Brain microvascular endothelial cell (primary cell): Measurements from ENCODE around the gene CSF1R.
A peak's percentile ranks its signal among the peaks of the same experiment; 100 is the strongest.

ENCODE experiments used
- DNase-seq: peaks from one replicate; pipeline ENCODE4 v3.0.0-alpha.2; 2020
- H3K27ac ChIP-seq: fragments of 250-450 bp; sonication (Bioruptor Pico); 2 replicates; pipeline ENCODE4 v1.5.1; 2020; ENCODE audit warnings: mild to moderate bottlenecking, moderate library complexity
- H3K27me3 ChIP-seq: fragments of 250-450 bp; sonication (Bioruptor Pico); replicated peaks from 2 replicates; pipeline ENCODE4 v1.5.1; 2020; ENCODE audit warnings: mild to moderate bottlenecking
- H3K36me3 ChIP-seq: fragments of 250-450 bp; sonication (Bioruptor Pico); replicated peaks from 2 replicates; pipeline ENCODE4 v1.5.1; 2020; ENCODE audit warnings: mild to moderate bottlenecking
- H3K4me3 ChIP-seq: 2 replicates; pipeline ENCODE4 v1.5.1; 2011; ENCODE audit warnings: low read depth, mild to moderate bottlenecking, control low read depth, low read length, moderate library complexity
- in situ Hi-C: cut with HindIII; loops from 2 replicates; pipeline ENCODE4 v1.10.0; 2017; ENCODE audit warnings: low sequenced_read_pairs, low pct_ligation_motif_present
- TF ChIP-seq, protein P1 (sequence below): IDR thresholded peaks from 2 replicates; pipeline ENCODE4 v1.5.1; 2011; ENCODE audit warnings: low read depth, mild to moderate bottlenecking, moderate library complexity, low read length, control low read depth, inconsistent platforms; ENCODE audit errors: missing control alignments

The CSF1R gene

DNA sequence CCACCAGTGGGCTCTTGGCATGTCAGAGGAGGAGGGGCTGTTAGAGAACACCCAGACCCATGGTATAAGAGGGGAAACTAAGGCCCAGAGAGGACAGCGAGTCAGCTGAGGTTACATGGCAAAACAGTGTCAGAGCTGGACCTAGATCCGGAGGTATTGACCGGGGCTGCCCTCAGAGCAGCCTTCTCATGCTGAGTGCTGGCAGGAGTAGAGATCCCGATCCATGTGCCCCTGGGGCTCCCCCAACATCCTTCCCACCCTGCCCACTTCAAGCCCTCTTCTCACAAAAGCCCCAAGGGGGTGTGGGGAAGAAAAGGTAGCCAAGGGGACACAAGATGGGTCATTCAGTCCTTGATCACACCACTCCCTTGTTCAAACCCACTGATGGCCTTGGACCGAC is 19.9 kb downstream of the CSF1R start:
- TF ChIP-seq, protein P1, sequence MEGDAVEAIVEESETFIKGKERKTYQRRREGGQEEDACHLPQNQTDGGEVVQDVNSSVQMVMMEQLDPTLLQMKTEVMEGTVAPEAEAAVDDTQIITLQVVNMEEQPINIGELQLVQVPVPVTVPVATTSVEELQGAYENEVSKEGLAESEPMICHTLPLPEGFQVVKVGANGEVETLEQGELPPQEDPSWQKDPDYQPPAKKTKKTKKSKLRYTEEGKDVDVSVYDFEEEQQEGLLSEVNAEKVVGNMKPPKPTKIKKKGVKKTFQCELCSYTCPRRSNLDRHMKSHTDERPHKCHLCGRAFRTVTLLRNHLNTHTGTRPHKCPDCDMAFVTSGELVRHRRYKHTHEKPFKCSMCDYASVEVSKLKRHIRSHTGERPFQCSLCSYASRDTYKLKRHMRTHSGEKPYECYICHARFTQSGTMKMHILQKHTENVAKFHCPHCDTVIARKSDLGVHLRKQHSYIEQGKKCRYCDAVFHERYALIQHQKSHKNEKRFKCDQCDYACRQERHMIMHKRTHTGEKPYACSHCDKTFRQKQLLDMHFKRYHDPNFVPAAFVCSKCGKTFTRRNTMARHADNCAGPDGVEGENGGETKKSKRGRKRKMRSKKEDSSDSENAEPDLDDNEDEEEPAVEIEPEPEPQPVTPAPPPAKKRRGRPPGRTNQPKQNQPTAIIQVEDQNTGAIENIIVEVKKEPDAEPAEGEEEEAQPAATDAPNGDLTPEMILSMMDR, result no peak
- Histone ChIP-seq H3K4me3 (no peak overlapping the region), H3K36me3 (no peaks in the 10 kb centered on the region), H3K27me3 (no peaks in the 10 kb centered on the region), H3K27ac (no peak overlapping the region)
- DNase-seq, result no peak
- in situ Hi-C loops, result no loop called here

DNA sequence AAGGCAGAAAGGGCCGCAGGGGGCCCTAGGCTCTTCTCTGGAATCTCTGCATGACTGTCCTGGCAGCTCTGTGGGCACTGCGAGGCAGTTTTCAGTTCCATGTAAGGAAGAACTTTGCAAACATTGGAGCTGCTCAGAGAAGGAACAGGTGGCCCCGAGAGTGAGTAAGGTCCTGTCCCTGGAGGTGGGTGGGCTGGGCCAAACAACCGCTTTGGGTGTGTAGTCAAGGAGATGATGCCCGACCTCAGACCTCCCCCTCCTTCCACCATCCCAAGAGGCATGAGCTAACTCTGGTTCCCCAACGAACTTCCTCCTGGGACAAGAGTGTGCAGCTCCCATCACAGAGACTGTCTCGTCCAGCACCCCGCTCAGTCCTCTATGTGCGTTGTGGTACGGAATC is 20.5 kb downstream of the CSF1R start:
- H3K27me3 ChIP-seq, result no peaks in the 10 kb centered on the region
- H3K27ac ChIP-seq, result peak overlapping the region; percentile 16
- no peaks in the 10 kb centered on the region for H3K36me3 ChIP-seq
- H3K4me3 ChIP-seq, result no peak overlapping the region
- peak; percentile 33 for DNase-seq
- in situ Hi-C loops, result no loop called here
- TF ChIP-seq, protein P1, result no peak

DNA sequence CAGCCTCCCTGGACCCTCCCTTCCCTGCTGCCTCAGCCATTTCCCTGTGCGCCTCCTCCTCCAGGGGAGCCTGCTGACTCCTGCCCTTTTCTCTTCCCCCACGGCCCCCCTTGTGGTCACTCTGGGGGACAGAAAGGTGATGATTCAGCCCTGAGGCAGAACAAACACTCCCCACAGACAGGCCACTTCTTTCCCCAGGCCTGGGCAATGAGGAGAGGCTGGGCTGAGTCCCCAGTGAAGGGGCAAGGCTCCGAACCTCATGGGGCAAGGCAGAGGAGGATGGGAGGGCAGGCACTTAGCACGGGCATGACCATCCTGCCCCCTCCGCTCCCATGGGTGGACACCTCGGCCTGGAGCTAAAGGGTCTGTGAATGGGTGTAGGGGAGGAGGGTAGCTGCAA is 21.0 kb downstream of the CSF1R start:
- TF ChIP-seq, protein P1, result peak; percentile 24
- Histone ChIP-seq H3K27ac (peak overlapping the region; percentile 16), H3K4me3 (no peak overlapping the region), H3K36me3 (no peaks in the 10 kb centered on the region), H3K27me3 (no peaks in the 10 kb centered on the region)
- in situ Hi-C loops, result no loop called here
- DNase-seq, result peak; percentile 47

DNA sequence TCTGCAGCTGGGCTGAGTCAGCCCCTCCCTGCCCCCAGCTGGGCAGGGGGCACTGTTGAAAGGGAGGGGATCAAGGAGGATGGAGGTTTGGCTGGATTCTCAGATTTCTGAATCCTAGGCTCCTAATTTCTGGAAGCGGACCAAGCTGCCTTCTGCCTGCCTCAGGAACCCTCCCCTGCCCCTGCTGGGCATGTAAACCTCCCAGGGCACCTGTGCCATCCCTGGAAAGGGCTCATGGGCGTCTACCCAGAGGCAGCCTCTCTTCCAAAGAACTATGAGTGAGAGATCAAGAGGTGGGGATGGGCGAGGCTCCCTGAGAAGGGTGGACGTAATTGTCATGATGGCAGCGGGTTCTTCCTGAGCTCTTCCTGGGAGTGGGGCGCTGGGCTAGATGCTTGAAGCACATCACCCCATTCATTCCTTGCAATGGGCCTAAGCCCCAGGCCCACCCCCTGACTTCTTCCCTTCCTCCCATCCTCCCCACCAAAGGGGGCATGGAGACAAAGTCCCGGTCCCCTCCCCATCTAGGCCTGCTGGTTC is 21.6 kb downstream of the CSF1R start:
- Histone ChIP-seq H3K27ac (no peak overlapping the region), H3K36me3 (no peaks in the 10 kb centered on the region), H3K4me3 (no peak overlapping the region), H3K27me3 (no peaks in the 10 kb centered on the region)
- in situ Hi-C loops, result no loop called here
- DNase-seq, result no peak
- TF ChIP-seq, protein P1, result no peak

DNA sequence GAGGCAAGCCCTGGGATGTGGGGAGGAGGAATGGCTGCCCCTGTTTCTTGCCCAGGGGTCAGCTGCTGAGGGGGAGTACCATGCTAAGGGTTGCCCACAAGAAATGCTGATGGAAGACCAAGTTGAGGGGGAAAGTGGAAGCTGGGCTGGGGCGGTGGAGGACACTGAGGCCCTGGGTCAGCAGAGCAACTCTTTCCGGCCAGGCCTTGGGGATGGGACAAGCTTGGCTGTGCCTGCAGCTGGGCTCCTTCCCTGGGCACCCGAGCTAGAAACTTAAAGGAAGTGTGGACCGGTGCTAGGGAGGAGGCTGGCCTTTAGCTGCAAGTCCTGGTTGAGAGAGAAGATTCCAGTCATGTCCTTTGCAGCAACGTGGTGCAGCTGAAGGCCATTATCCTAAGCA is 22.7 kb downstream of the CSF1R start:
- Histone ChIP-seq H3K27ac (no peak overlapping the region), H3K4me3 (no peak overlapping the region), H3K36me3 (no peaks in the 10 kb centered on the region), H3K27me3 (no peaks in the 10 kb centered on the region)
- in situ Hi-C loops, result no loop called here
- TF ChIP-seq, protein P1, result no peak
- DNase-seq, result no peak
